PFSK-1 (cell line): ENCODE measurements around the gene TNNT3.

Source experiments
- POLR2AphosphoS5 ChIP-seq: IDR thresholded peaks from 2 replicates; pipeline ENCODE4 v1.6.1; 2012; ENCODE audit warnings: low read depth, mild to moderate bottlenecking, control low read depth, low read length, moderate library complexity
- REST ChIP-seq, 2 experiments: IDR thresholded peaks; 2 replicates each; pipeline versions ENCODE4 v1.6.1 to v1.8.0; 2011 to 2012; ENCODE audit warnings: low read depth in 2 of 2, low read length in 2 of 2, control low read depth in 1 of 2, inconsistent platforms in 1 of 2, mild to moderate bottlenecking in 1 of 2, moderate library complexity in 1 of 2; ENCODE audit not compliant: insufficient read depth in 1 of 2
- SIN3A ChIP-seq: IDR thresholded peaks from 2 replicates; pipeline ENCODE4 v1.6.1; 2012; ENCODE audit warnings: mild to moderate bottlenecking, low read length, moderate library complexity, borderline replicate concordance; ENCODE audit not compliant: insufficient read depth
- TAF1 ChIP-seq: IDR thresholded peaks from 2 replicates; pipeline ENCODE4 v1.6.1; 2012; ENCODE audit warnings: low read length, control low read depth, borderline replicate concordance; ENCODE audit not compliant: insufficient read depth

GRCh38 chr11:1952806-1953482 lies 33.4 kb downstream of the TNNT3 start:
- TF ChIP-seq SIN3A: no peak
- no peak for TF ChIP-seq POLR2AphosphoS5
- no peak for TF ChIP-seq TAF1
- no peak for TF ChIP-seq REST (IDR thresholded peaks at IDR 0.05; ENCODE audit: insufficient read depth in 1 of 2, low read depth in 2 of 2, low read length in 2 of 2)
